GM12878 (cell line): ENCODE results near the gene TMBIM6.

Source experiments
- BHLHE40 ChIP-seq, 2 experiments: fragments of 450-650 bp in 1 of 2; IDR thresholded peaks; 2 replicates each; pipeline ENCODE4 v1.6.1; 2011 to 2017; ENCODE audit warnings: low read depth in 2 of 2, borderline replicate concordance in 1 of 2, improper control_type of control experiment in 1 of 2, low read length in 1 of 2, mild to moderate bottlenecking in 1 of 2
- CTCF ChIP-seq, 3 experiments: IDR thresholded peaks in 2 of 3; conservative IDR thresholded peaks in 1 of 3; 2 replicates each; pipeline ENCODE4 v1.5.1; 2011; ENCODE audit warnings: low read depth in 3 of 3, low read length in 3 of 3, mild to moderate bottlenecking in 3 of 3, control low read depth in 2 of 3, moderate library complexity in 2 of 3, inconsistent platforms in 1 of 3, mixed read lengths in 1 of 3; ENCODE audit not compliant: control insufficient read depth in 2 of 3, insufficient read depth in 1 of 3; ENCODE audit errors: extremely low read depth in 1 of 3
- KDM1A ChIP-seq: fragments of 200-600 bp; sonication (generic); IDR thresholded peaks from 2 replicates; pipeline ENCODE4 v1.6.1; 2016; ENCODE audit warnings: borderline replicate concordance
- TF ChIP-seq, protein P1 (sequence below): fragments of 450-650 bp; IDR thresholded peaks from 2 replicates; pipeline ENCODE4 v1.6.1; 2017; ENCODE audit warnings: mild to moderate bottlenecking, moderate library complexity

DNA sequence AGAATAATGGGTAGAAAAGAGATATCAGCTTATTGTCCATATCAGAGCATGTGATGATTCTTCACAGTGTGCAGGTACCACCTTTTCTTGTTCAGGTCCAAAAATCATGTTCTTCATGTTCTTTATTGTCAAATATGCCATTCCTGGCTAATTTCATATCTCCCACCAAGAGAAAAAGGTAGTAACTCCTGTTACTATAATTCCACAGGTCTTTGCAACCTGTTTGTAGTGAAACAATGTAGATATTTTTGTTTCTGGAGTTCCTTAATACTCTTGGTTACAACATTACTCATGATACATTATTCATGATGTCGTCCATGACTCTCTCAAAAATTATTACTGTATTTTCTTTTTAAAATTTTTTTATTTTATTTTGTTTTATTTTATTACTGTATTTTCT is 11.3 kb upstream of the TMBIM6 start:
- TF ChIP-seq, protein P1, sequence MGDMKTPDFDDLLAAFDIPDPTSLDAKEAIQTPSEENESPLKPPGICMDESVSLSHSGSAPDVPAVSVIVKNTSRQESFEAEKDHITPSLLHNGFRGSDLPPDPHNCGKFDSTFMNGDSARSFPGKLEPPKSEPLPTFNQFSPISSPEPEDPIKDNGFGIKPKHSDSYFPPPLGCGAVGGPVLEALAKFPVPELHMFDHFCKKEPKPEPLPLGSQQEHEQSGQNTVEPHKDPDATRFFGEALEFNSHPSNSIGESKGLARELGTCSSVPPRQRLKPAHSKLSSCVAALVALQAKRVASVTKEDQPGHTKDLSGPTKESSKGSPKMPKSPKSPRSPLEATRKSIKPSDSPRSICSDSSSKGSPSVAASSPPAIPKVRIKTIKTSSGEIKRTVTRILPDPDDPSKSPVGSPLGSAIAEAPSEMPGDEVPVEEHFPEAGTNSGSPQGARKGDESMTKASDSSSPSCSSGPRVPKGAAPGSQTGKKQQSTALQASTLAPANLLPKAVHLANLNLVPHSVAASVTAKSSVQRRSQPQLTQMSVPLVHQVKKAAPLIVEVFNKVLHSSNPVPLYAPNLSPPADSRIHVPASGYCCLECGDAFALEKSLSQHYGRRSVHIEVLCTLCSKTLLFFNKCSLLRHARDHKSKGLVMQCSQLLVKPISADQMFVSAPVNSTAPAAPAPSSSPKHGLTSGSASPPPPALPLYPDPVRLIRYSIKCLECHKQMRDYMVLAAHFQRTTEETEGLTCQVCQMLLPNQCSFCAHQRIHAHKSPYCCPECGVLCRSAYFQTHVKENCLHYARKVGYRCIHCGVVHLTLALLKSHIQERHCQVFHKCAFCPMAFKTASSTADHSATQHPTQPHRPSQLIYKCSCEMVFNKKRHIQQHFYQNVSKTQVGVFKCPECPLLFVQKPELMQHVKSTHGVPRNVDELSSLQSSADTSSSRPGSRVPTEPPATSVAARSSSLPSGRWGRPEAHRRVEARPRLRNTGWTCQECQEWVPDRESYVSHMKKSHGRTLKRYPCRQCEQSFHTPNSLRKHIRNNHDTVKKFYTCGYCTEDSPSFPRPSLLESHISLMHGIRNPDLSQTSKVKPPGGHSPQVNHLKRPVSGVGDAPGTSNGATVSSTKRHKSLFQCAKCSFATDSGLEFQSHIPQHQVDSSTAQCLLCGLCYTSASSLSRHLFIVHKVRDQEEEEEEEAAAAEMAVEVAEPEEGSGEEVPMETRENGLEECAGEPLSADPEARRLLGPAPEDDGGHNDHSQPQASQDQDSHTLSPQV: no peak
- TF ChIP-seq KDM1A (no peak), CTCF (IDR thresholded peaks at IDR 0.05 in 2 of 3, conservative IDR thresholded peaks at IDR 0.05 in 1 of 3; ENCODE audit: control insufficient read depth in 2 of 3, extremely low read depth in 1 of 3, insufficient read depth in 1 of 3, low read depth in 3 of 3, low read length in 3 of 3) (no peak), BHLHE40 (IDR thresholded peaks at IDR 0.05; ENCODE audit: borderline replicate concordance in 1 of 2, low read depth in 2 of 2, low read length in 1 of 2) (no peak)
